Choroid plexus epithelial cell (primary cell): Measurements from ENCODE around the gene MRPL48.

ENCODE experiments used
- DNase-seq: peaks from one replicate; pipeline ENCODE4 v3.0.0-alpha.2; 2010; ENCODE audit warnings: low read depth
- H3K4me3 ChIP-seq: 2 replicates; pipeline ENCODE4 v1.5.1; 2011; ENCODE audit warnings: low read depth, mild to moderate bottlenecking, control low read depth, low read length, moderate library complexity
- CTCF ChIP-seq: conservative IDR thresholded peaks from 2 replicates; pipeline ENCODE4 v1.5.1; 2011; ENCODE audit warnings: low read depth, mild to moderate bottlenecking, control low read depth, inconsistent platforms, low read length, moderate library complexity

Gene MRPL48

GRCh38 chr11:73913472-73913871 is 125.8 kb downstream of the MRPL48 start:
- TF ChIP-seq CTCF: no peak
- H3K4me3 ChIP-seq: no peak overlapping the region
- no peak for DNase-seq

- H3K4me3 ChIP-seq: no peak overlapping the region
- DNase-seq: no peak
- no peak for TF ChIP-seq CTCF
These were observed 126.6 kb downstream of the MRPL48 start for GRCh38 chr11:73914284-73914683.
